Activated CD8-positive, alpha-beta memory T cell treated with anti-CD3 and anti-CD28 coated beads, Interleukin-2, amount 50 U/mL, for 24 hours (primary cell): ENCODE results near the gene MTM1.

Experiments
- DNase-seq: peaks from one replicate; pipeline ENCODE4 v3.0.0-alpha.2; 2020; ENCODE audit errors: extremely low read depth

The MTM1 gene

DNA sequence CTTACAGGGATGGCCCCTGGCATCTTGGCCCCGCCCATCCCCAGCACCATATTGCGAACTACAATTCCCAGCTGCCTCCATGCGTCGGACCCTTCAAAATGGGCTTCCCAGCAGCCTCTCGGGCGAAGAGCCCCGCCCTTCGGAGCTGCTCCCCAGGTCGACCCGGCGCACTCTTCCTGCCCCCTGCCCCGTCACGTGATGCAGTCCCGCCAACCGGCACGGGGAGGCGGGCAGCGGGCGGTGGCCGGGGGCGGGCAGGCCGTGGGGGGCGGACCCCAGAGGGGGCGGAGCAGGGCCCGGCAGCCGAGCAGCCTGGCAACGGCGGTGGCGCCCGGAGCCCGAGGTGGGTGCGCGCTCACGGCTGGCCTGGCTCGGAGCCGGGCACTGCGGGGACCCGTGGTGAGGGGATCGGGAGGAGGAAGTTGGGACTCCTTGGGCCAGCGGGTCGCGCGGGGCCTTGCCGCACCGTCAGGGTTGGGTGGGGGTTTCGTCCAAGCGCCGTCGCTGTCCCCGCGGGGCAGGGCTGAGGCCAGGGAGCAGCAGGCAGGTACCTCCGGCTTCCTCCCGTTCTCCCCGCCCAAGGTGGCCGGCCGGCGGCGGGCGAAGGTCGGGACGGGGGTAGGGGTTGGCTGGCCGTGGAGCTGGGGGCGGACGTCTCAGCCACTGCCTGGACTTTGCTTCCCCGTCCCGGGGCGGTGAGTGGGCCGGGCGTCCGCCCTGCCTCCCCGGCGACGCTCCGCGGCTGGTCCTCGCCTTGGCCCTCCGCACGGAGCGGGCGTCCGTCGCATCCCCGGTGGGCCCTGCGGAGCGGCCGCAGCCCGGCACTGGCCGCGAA is at the start of gene MTM1:
TSS of gene MTM1 (plus strand) at position 302 of the 835 bp plus-strand sequence. CDS start 23,994 bp downstream, outside the sequence.
- DNase-seq: peak; percentile 69

DNA sequence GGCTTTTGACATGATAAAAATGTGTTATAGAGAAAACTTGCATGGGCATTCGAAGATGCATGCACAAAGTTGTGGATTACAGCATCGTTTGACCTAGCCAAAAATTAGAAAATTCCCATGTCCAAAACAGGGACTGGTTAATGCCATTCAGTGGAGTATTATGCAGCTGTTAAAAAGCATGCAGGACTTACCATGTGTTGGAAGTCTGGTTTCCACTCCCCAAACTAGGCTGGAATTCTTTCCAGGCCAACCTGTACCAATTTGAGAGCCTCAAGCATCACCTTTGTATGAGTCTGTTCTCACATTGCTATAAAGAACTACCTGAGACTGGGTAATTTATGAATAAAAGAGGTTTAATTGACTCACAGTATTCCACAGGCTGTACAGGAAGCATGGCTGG is 45.9 kb upstream of the MTM1 start:
- no peak for DNase-seq

DNA sequence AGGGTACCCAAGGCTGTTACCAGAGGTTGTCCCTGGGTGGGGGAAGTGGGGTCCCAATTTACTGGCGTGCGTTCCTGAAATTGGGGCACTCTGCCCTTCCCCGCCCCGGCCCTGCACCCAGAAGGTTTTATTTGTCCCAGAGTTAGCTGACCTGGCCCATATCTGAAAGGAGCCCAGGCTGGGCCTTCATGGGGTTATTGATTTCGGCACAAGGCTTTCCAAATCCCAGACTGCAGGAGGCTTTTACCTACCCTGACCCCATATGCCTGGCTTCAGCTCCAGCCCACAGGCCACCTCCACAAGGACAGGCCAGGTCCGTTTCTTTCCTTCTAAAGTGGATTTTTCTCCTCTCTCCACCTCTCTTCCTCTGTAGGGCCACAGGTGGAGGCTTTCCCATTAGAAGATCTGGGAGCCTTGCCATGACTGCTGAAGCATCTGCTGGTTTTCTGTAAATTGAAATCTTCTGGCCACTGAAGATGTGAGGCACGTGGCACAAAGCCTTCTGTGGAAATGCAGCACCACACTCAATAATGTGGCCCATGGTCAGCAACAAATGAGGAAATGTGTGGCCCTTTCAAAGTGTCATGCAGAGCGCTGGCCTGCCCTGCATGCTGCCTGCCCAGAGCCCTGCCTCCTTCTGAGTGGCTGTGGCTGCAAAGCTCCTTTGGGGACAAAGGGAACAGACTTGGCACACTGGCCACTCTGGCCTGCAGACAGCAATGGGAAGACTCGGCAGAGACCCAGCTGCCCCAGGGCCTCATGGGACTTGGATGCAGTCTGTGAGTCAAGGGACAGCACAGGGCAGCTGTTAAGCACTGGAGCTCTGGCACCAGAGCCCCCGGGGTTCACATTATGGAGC is 43.1 kb upstream of the MTM1 start:
- no peak for DNase-seq

- DNase-seq: no peak
Measured at GRCh38 chrX:150526692-150527091, 41.7 kb upstream of the MTM1 start.

DNA sequence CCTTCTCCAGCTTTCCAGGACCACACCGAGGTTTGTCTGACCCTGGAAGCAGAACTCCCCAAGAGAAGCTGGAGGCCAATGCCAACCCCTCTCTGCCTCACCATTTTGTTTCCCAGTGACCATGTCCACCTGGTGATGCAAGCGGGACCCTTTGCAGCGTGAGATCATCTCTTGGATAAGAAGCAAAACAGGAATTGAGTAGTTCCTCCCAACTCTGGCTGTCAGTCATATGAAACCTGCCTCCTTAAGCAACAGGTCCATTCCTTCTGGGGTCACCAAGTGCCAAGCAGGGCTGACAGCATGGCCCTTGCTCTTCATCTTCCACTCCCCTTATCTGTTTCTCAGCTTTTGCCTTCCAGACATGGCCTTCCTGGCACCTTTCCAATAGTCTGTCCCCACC is 41.3 kb upstream of the MTM1 start:
- DNase-seq: no peak

GRCh38 chrX:150529587-150529986 is 38.8 kb upstream of the MTM1 start:
- DNase-seq: no peak

DNA sequence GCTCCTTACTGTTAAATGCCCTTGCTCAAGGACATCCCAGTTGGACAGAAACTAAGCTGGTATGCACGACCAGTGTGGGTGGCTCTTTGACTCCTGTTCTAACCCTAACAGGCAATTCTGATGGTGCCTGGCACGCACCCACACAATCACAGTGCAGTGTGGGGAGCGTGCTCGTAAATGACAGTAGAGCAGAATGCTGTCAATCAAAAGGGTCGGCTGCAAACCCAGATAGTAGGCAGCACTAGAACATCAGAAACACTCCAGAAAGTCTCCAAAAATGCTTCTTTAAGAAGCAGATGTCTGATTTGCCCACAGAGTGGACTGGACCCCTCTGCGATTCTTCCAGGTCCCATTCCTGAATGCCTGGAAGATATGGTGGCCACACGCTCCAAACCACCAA is 37.6 kb upstream of the MTM1 start:
- DNase-seq: no peak

DNA sequence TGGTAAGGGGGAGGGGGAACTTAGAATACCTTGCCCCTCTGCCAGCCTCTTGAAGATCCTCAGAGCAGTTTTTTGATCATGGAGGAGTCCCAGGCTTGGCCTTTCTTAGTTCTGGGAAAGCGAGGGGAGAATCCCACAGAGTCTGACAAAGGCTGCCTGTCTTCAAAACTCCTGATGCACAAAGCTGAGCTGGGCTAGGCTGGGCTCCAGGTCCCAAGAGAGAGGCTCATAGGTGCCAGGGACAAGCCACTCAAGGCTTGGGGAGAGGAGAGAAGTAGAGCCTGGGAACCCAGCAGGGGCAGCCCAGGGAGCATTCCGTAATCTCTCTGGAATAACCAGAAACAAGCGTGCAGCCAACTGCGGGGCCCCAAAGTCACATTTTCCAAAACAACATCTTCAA is 37.0 kb upstream of the MTM1 start:
- no peak for DNase-seq

DNA sequence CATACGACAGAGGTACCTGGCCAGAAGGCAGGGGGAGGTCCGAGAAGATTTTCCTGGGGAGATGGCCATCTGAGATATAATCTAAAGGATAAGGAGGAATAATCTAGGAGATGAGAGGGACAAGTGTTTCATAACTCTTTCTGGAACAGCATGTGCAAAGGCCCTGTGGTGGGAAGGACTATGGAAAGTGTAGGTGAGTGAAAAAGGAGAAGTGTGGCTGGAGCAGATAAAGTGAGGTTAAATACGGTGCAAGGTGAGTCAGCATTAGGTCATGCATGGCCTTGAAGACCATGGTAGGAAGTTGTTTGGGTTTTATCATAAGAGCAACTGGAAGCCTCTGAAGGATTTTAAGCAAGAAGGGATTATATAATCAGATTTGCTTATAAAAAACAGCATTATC is 34.6 kb upstream of the MTM1 start:
- no peak for DNase-seq

GRCh38 chrX:150536455-150537116 is 31.8 kb upstream of the MTM1 start:
- DNase-seq: no peak

- no peak for DNase-seq
Measured at GRCh38 chrX:150537851-150538250, 30.6 kb upstream of the MTM1 start.

DNA sequence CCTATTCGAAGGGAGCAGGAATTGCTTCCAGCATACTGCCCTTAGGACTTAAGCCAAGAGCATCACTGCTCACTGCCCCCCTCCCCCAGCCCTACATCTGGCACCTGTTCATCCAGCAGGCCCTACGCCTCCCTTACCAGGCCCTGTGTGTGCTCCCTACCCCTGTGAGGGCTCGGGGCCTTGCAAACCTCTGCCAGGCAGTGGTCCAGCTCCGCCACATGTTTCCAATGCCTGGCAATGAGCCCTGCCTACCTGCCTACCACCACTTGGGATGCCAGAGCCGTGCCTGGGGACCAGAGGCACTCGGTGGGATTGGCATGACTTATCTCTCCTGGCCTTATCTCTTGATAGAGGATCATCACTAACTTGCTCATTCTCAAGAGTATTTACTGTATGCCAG is 27.5 kb upstream of the MTM1 start:
- DNase-seq: no peak

GRCh38 chrX:150542846-150543229 is 25.6 kb upstream of the MTM1 start:
- no peak for DNase-seq

DNA sequence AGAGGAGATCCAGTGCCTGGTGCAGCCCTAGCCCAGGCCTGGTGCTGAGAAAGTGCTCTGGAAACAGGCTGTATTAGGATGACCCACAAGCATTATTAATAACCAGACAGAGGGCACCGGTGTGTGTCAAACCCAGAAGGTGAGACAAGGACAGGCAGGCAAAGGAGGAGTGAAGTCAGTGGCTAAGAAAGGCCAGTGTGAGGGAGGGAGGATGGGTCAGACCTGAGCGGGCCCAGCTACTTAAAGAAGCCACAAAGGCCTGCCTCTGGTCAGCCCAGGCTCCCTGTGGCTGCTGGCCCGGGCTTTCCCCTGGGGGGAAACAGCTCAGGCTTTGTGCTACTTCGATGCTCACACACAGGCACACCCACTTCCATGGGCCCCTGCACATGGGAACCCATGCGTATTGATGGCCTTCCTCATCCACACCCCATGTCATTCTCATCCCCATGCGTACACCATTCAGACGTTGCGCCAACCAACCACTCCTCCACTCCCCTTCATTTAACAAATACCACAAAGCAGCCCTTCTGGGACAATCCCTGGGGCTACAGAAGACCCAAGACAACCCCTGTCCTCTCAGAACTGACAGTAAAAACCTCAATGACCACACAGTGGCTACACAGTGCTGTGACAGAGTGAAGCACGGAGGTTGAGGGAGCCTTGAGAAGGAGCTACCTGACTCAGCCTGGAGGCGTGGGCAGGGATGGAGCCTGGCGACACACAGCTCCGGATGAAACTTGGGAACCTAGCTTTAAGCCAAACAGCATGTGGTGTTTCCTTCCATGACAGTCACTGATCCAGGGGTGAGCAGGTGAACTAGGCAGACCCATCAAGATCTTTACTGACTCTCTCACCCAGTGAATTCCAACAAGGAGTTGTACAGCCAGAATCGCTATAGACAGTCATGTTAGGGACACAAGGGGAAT is 24.9 kb upstream of the MTM1 start:
- DNase-seq: no peak

DNA sequence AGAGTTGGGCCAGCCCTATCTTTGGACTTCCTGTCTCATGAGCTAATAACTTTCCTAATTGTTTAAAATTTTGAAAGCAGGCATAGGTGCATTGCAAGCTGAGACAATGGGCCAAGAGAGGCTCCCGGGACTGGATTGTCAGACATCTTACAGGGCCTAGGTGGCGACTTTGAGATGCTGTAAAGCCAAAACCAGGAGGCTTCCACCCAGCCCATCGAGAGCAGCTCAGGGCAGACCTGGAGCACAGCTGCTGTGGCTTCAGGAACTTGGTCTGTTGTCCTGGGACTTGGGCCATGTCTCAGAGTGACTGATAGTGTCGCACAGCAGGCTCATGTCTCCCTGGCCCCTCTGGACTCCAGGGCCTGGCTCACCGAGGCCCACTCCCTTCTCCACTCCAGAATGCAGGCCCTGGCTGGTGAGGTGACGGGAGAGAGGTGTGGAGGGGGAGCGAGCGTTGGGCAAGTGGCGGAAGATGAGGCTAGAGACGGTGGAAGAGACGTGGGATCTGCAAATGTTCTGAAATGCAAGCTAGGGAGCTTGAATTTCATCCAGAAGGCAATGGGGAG is 24.1 kb upstream of the MTM1 start:
- DNase-seq: no peak

- DNase-seq: no peak
Measured at GRCh38 chrX:150544835-150545770, 23.3 kb upstream of the MTM1 start.

DNA sequence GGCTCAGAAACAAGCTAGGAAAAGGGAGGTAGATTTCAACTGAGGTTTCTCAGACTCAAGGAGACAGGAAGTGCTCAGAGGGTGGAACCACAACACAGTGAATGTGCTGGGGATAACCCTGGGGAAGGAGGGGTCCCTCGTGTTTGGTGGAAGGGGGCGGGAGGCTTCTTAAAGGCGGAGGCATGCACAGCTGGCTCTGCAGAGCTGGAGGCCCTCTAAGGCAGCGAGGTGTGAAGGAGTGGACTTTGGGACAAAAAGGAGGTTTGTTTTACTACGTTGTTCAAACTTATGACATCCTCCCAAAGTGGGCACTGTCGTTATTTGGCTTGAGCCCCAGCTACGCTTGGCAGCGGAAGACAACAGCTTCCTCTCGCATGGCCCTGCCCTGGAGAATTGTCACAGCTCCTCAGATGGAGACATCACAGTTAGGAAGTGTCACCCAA is 21.7 kb upstream of the MTM1 start:
- DNase-seq: no peak

- DNase-seq: no peak
Measured at GRCh38 chrX:150547375-150548115, 20.9 kb upstream of the MTM1 start.

DNA sequence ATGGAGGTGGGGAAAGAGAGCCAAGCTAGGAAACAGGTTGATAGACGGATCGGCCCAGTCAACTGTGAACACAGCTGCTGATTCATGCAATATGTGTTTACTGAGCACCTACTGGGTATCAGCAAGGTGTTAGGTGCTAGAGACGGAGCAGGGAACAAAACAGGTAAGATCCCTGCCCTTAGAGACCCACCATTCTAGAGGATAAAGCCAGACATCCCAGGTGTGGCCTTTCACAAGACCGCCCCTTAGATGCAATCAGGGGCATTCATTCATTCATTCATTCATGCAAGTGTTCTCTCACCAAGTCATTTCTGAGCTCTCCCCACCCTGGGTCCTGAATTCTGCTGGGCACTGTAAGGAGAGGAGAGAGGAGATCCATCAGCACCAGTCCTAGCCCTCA is 20.2 kb upstream of the MTM1 start:
- DNase-seq: no peak
